Body of pancreas (tissue), 4 donors: ENCODE data around the gene CDT1. TPM values are rescaled to one million over a fixed set of nuclear protein-coding genes. Genes with fewer than 3 reads are reported as not detected.
"Not testable (repeated sequence)": the region's sequence is repeated elsewhere in the genome, so short reads cannot be mapped to it uniquely, and the experiment has no call there.

Experiments
- ATAC-seq: fragments of 150-250 bp; one replicate; pipeline ENCODE4 v1.9.1; 2016
- DNase-seq, 4 donors: peaks; one replicate each; pipeline ENCODE4 v3.0.0-alpha.2; 2019
- H3K27ac ChIP-seq, 4 donors: fragments of 200-600 bp; sonication (generic); 1 replicate in 3 of 4; 2 replicates in 1 of 4; pipeline versions ENCODE4 v1.5.1 to v1.6.1; 2016 to 2019; ENCODE audit warnings: mild to moderate bottlenecking in 1 of 4, mixed read lengths in 1 of 4, moderate library complexity in 1 of 4
- H3K27me3 ChIP-seq, 2 donors: fragments of 200-600 bp; sonication (generic); one replicate each; pipeline ENCODE4 v1.6.0; 2016; ENCODE audit warnings: mild to moderate bottlenecking in 1 of 2
- H3K36me3 ChIP-seq, 2 donors: fragments of 200-600 bp; sonication (generic); replicated peaks in 1 of 2; 2 replicates each; pipeline ENCODE4 v1.5.1; 2016; ENCODE audit warnings: low read depth in 2 of 2; ENCODE audit not compliant: insufficient read depth in 1 of 2
- H3K4me1 ChIP-seq: fragments of 200-600 bp; sonication (generic); one replicate; pipeline ENCODE4 v1.6.0; 2016
- H3K4me3 ChIP-seq, 2 donors: fragments of 200-600 bp; sonication (generic); 1 replicate in 1 of 2; 2 replicates in 1 of 2; pipeline ENCODE4 v1.5.1; 2016 to 2019
- H3K9me3 ChIP-seq, 3 donors: fragments of 200-600 bp; sonication (generic); 1 replicate in 2 of 3; 2 replicates in 1 of 3; pipeline ENCODE4 v1.5.1; 2016
- POLR2A ChIP-seq, 3 donors: fragments of 450-650 bp; IDR thresholded peaks; one replicate each; pipeline ENCODE4 v1.6.1; 2016; ENCODE audit warnings: antibody characterized with exemption in 3 of 3, mild to moderate bottlenecking in 2 of 3
- WGBS, 2 donors: methylation state at CpG; one replicate each; pipeline ENCODE4 v1.1.5; 2017; 5-methylcytosine and 5-hydroxymethylcytosine counted together
- intact Hi-C: fragments of 100-400 bp; cut with DNase I; formaldehyde crosslinking; loops from one replicate; pipeline ENCODE4 v1.15.1; 2023
- total RNA-seq, 2 donors: library from RNA; depleted of rRNA; stranded (reverse); fragments of >200 nt; gene quantifications; one replicate each; pipeline ENCODE4 v1.1.0, GENCODE V29; 2016
- TF ChIP-seq, protein P1 (sequence below), 7 experiments: fragments of 450-650 bp in 4 of 7; fragments of 200-600 bp in 3 of 7; sonication (generic) in 3 of 7; IDR thresholded peaks; one replicate each; pipeline ENCODE4 v1.5.1; 2016 to 2019; ENCODE audit warnings: antibody characterized with exemption in 7 of 7

Gene CDT1
- total RNA-seq, 2 donors from 2014 or later, result 7.6 TPM; not detected in 1

GRCh38 chr16:88819126-88819525 is 15.5 kb downstream of the CDT1 start:
- intact Hi-C loops, result loop anchor here (10.0 kb wide), 1 partner anchor 396 kb away; the partner anchor contains the start of gene ZNF778

DNA sequence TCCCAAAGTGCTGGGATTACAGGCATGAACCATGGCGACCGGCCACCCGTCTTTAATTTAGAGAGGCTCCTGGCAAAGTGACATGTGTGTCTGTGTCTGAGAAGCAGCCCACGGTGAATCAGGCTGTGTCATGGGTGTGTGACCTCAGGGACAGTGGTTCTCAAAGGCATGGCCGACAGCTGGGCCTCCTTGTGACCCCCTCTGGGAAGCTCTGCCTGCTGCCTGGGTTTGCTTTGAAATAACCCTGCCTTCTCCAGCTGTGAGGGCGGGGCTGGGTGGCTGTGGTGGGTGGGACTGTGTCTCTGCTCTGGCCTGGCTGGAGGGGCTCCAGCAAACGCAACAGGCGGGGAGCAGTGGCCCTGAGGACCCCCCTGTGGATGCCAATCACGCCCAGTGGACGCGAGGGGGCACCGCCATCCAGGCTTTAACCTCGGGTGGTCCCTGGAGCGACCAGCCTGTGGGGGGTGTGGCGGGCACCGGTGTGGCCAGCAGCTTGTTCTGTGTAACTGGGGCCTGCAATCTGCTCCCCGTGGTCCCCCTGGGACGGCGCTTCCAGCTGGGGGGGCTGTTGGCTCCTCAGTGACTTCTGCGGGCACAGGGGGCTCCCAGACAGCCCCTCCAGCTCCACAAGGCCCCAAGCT is 16.9 kb downstream of the CDT1 start:
- H3K27me3 ChIP-seq, result no peaks in the 10 kb centered on the region
- ATAC-seq (no peak), DNase-seq (no peak)
- H3K4me3 ChIP-seq, result no peak overlapping the region
- no peaks in the 10 kb centered on the region for H3K9me3 ChIP-seq
- 89 to 100% methylated on average over 6 to 20 of the region's 20 CpGs for WGBS, 2 donors
- TF ChIP-seq POLR2A (IDR thresholded peaks at IDR 0.05), result no peak
- TF ChIP-seq, protein P1, sequence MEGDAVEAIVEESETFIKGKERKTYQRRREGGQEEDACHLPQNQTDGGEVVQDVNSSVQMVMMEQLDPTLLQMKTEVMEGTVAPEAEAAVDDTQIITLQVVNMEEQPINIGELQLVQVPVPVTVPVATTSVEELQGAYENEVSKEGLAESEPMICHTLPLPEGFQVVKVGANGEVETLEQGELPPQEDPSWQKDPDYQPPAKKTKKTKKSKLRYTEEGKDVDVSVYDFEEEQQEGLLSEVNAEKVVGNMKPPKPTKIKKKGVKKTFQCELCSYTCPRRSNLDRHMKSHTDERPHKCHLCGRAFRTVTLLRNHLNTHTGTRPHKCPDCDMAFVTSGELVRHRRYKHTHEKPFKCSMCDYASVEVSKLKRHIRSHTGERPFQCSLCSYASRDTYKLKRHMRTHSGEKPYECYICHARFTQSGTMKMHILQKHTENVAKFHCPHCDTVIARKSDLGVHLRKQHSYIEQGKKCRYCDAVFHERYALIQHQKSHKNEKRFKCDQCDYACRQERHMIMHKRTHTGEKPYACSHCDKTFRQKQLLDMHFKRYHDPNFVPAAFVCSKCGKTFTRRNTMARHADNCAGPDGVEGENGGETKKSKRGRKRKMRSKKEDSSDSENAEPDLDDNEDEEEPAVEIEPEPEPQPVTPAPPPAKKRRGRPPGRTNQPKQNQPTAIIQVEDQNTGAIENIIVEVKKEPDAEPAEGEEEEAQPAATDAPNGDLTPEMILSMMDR (IDR thresholded peaks at IDR 0.05), result no peak
- no peaks in the 10 kb centered on the region for H3K4me1 ChIP-seq
- no peak overlapping the region for H3K27ac ChIP-seq
- peaks cover 0 to 4% of the 10 kb centered on the region in 2 donors for H3K36me3 ChIP-seq
- intact Hi-C loops, result no loop called here

More at GRCh38 chr16:88819126-88819525, 15.5 kb downstream of the CDT1 start:
- Histone ChIP-seq H3K4me3 (no peak overlapping the region), H3K27me3 (no peaks in the 10 kb centered on the region), H3K4me1 (no peaks in the 10 kb centered on the region), H3K27ac (no peak overlapping the region), H3K36me3 (peaks cover 0 to 4% of the 10 kb centered on the region in 2 donors), H3K9me3 (no peaks in the 10 kb centered on the region)
- DNase-seq (no peak), ATAC-seq (no peak)
- WGBS, 2 donors, result 74 to 80% methylated on average over 8 to 15 of the region's 16 CpGs
- TF ChIP-seq, protein P1 (IDR thresholded peaks at IDR 0.05), result no peak
- TF ChIP-seq POLR2A (IDR thresholded peaks at IDR 0.05), result no peak

DNA sequence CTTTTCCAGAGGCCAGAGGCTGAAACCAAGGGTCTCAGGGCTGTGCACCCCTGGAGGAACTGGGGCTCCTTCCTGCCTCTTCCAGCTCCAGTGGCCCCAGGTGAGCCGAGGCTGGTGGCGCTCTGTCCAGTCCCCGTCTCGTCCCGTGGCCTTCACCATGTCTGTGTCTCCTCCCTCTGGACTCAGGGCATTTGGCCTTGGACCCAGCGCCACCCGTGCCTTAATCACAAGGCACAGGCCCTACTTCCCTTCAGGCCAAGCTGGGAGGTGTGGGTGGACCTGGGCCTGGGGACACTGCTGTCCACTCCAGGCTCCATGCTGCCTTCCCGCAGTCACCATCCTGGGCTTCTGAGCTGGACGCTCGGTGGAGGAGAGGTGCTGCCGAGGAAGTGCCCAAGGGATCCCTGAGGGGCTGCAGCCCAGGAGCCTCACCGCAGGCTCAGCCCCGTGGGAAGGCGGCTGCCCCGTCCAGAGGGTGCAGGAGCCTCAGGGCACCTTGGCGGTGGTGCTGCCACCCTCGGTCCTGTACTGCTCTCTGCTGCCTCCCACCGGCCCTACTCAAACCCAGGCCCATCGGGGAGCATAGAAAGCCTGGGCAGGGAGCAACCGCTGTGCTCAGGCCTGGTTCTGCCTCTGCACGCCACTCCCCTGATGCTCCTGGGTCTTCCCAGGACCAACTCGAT is 17.7 kb downstream of the CDT1 start:
- intact Hi-C loops, result no loop called here
- Histone ChIP-seq H3K4me3 (no peak overlapping the region), H3K4me1 (no peaks in the 10 kb centered on the region), H3K9me3 (no peaks in the 10 kb centered on the region), H3K27me3 (no peaks in the 10 kb centered on the region), H3K36me3 (peaks cover 0 to 4% of the 10 kb centered on the region in 2 donors), H3K27ac (no peak overlapping the region)
- no peak for ATAC-seq
- TF ChIP-seq POLR2A (IDR thresholded peaks at IDR 0.05), result no peak
- TF ChIP-seq, protein P1 (IDR thresholded peaks at IDR 0.05), result no peak
- no peak for DNase-seq
- 82 to 91% methylated on average over 14 to 22 of the region's 22 CpGs for WGBS, 2 donors

DNA sequence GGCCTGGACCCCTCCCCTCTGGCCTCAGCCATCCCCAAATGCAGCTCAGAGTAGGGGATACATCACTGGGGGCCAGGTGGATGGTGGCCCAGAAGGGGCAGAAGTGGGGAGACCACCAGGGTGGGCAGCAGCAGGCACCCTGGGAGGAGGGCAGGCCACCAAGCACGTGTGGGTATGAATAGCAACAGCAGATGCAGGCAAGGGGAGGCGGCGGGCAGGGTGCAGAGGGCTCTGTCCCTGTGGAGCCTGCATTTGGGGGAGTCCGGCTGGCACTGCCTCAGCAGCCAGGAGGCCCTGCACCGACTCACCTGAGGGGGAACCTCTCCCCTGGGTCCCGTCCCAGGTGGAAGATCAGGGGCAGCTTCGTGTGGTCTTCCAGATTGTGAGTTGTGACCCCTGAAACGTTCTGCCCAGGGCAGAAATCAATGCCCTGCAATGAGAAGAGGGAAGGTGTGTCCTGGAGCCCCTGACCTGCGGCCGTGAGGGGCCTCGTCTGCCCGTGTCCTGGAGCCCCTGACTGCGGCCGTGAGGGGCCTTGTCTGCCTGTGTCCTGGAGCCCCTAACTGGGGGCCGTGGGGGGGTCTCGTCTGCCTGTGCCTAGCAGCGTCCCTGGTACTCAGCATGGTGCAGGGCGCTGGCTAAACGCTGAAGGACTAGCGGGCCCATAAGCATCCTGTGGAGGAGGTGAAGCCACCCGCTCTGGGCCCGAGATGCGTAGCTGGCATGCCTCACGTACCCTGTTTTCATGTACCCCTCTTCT is 18.9 kb downstream of the CDT1 start:
- Histone ChIP-seq H3K27me3 (no peaks in the 10 kb centered on the region), H3K27ac (no peak overlapping the region), H3K4me3 (no peak overlapping the region), H3K36me3 (peaks cover 0 to 4% of the 10 kb centered on the region in 2 donors), H3K4me1 (no peaks in the 10 kb centered on the region), H3K9me3 (no peaks in the 10 kb centered on the region)
- TF ChIP-seq POLR2A (IDR thresholded peaks at IDR 0.05), result no peak
- TF ChIP-seq, protein P1 (IDR thresholded peaks at IDR 0.05), result no peak
- intact Hi-C loops, result no loop called here
- 90 to 95% methylated on average over 10 to 24 of the region's 24 CpGs for WGBS, 2 donors
- ATAC-seq (no peak), DNase-seq (no peak)

DNA sequence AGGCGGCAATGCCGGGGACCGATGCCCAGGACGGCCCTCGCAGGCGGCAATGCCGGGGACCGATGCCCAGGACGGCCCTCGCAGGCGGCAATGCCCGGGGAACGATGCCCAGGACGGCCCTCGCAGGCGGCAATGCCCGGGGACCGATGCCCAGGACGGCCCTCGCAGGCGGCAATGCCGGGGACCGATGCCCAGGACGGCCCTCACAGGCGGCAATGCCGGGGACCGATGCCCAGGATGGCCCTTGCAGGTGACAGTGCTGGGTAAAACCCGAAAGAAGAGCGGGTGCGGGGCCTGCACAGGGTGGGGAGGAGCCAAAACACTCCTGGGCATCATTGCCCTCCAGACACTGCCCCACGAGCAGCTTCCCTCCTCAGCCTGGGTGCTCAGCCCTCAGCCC is 20.1 kb downstream of the CDT1 start:
- H3K4me1 ChIP-seq, ATAC-seq, DNase-seq, H3K27me3 ChIP-seq, H3K4me3 ChIP-seq, H3K27ac ChIP-seq, intact Hi-C loops, H3K36me3 ChIP-seq, H3K9me3 ChIP-seq: not testable (repeated sequence)
- WGBS, 2 donors, result 89 to 97% methylated on average over 1 to 16 of the region's 31 CpGs
